Measurements from ENCODE around the gene TMEM190. TPM values are rescaled to one million over a fixed set of nuclear protein-coding genes. Genes with fewer than 3 reads are reported as not detected.

The TMEM190 gene
- total RNA-seq, 1 experiment from 2014 or later, result not detected

- Mint-ChIP-seq H3K27ac (ENCODE audit: unreplicated experiment) (peak overlapping the region; percentile 9), H3K9me3 (ENCODE audit: low read depth, unreplicated experiment) (no peaks in the 10 kb centered on the region), H3K36me3 (ENCODE audit: insufficient read depth, unreplicated experiment) (peaks cover 69% of the 10 kb centered on the region), H3K4me3 (ENCODE audit: low read depth, unreplicated experiment) (peak overlapping the region; percentile 91), H3K27me3 (ENCODE audit: unreplicated experiment) (no peaks in the 10 kb centered on the region), H3K4me1 (ENCODE audit: low read depth, unreplicated experiment) (peaks cover 29% of the 10 kb centered on the region)
- intact Hi-C loops (cut with micrococcal nuclease; ENCODE audit: unreplicated experiment), result loop anchor here (5.0 to 10.0 kb wide), 4 partner anchors 45 to 252 kb away; partner anchors contain the start of genes KMT5C and TNNT1
- CTCF ChIA-PET, result interaction anchor here (1.0 to 2.0 kb wide), 3 partner anchors 36 to 81 kb away, joined by 3 to 10 read pairs (median 7); partner anchors contain the start of gene KMT5C
- TSS peak; percentile 45 for BruUV-seq (replicated peaks)
- no peak for DNase-seq
- TF ChIP-seq, protein P1, sequence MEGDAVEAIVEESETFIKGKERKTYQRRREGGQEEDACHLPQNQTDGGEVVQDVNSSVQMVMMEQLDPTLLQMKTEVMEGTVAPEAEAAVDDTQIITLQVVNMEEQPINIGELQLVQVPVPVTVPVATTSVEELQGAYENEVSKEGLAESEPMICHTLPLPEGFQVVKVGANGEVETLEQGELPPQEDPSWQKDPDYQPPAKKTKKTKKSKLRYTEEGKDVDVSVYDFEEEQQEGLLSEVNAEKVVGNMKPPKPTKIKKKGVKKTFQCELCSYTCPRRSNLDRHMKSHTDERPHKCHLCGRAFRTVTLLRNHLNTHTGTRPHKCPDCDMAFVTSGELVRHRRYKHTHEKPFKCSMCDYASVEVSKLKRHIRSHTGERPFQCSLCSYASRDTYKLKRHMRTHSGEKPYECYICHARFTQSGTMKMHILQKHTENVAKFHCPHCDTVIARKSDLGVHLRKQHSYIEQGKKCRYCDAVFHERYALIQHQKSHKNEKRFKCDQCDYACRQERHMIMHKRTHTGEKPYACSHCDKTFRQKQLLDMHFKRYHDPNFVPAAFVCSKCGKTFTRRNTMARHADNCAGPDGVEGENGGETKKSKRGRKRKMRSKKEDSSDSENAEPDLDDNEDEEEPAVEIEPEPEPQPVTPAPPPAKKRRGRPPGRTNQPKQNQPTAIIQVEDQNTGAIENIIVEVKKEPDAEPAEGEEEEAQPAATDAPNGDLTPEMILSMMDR (IDR thresholded peaks at IDR 0.05; ENCODE audit: unreplicated experiment), result no peak
Observed at GRCh38 chr19:55382522-55383054, 6.0 kb downstream of the TMEM190 start.

DNA sequence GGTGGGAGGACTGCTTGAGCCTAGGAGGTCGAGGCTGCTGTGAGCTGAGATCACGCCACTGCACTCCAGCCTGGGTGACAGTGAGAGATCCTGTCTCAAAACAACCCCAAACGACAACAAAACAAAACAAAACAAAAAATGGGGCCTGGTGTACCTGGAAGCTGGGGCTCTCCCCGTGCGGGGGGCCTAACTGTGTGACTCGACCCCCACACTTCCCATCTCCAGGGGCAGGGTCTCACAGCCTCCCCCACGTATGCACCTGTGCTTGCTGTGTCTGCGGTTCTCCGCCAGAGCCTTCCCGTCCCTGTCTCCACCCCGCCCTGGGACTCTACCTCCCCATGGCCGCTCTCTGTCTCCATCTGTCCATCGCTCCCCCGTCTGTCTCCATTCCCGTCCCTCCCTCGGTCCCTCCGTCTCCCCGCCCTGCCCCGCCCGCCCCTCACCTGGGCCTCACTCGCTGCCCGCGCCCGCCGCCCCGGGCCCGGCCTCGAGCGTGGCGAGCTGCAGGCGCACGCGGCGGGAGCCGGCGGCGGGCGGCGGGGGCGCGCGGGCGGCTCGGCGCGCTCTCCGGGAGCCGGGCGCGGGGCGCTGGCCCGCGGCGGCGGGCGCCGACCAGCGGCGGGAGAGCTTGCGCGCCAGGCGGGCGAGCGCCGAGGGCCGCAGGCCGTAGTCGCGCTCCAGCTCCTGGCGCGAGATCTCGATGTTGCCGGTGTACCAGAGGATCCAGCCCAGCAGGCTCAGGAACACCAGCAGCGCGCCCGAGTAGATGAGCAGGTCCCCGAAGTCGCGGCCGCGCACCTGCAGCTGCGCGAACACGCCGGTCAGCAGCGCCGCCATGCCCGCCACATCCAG, 6.9 kb downstream of the TMEM190 start:
- H3K4me3 Mint-ChIP-seq (ENCODE audit: low read depth, unreplicated experiment), result peak overlapping the region; percentile 91
- H3K27me3 Mint-ChIP-seq (ENCODE audit: unreplicated experiment), result no peaks in the 10 kb centered on the region
- no TSS peak for BruUV-seq (replicated peaks)
- no peaks in the 10 kb centered on the region for H3K9me3 Mint-ChIP-seq (ENCODE audit: low read depth, unreplicated experiment)
- intact Hi-C loops (cut with micrococcal nuclease; ENCODE audit: unreplicated experiment), result loop anchor here (5.0 to 10.0 kb wide), 4 partner anchors 46 to 251 kb away; partner anchors contain the start of genes KMT5C and TNNT1
- H3K27ac Mint-ChIP-seq (ENCODE audit: unreplicated experiment), result peak overlapping the region; percentile 83
- peaks cover 35% of the 10 kb centered on the region for H3K4me1 Mint-ChIP-seq (ENCODE audit: low read depth, unreplicated experiment)
- DNase-seq, result peak; percentile 76
- peaks cover 78% of the 10 kb centered on the region for H3K36me3 Mint-ChIP-seq (ENCODE audit: insufficient read depth, unreplicated experiment)
- TF ChIP-seq, protein P1 (IDR thresholded peaks at IDR 0.05; ENCODE audit: unreplicated experiment), result no peak
- CTCF ChIA-PET, result interaction anchor here (0.6 to 2.0 kb wide), 14 partner anchors 31 to 242 kb away, joined by 3 to 10 read pairs (median 4); partner anchors contain the start of genes DNAAF3, HSPBP1, KMT5C and PPP6R1

DNA sequence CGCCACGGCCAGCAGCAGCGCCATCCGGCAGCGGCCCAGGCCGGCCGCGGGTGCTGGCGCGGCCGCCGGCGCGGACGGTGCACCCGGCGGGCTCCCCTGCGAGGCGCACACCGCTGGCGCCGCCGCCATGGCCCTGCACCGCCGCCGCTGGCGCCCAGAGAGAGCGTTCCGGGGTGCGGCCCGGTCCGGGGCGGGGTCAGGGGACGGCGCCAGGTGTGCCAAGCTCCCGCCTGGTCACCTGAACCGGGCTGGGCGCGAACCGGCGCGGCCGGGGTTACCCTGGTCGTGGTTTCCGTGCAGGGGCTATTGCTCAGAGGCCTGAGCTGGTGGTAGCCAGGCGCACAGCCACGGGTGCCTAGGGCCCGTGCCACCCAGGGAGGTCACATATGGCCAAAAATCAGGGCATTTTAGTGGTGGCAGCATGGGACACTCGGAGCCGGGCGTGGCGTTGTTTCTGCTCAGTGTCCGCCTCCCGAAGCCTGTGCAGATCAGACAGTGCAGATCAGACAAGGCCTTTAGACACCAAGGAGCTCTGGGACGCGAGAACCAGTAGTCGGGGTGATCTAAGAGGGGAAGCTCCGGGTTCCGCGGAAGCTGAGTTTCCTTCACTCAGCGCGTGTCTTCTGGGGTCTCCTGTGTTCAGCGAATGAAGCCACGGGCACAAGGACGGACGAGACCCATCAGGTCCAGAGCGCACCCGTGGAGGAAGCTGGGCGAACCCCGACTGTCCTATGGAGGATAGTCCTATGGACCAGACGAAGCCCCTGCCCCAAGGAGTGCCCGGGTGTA, 7.7 kb downstream of the TMEM190 start, which contains the start of gene TMEM238:
TMEM238 (minus strand) TSS at position 162 of the 789 bp plus-strand sequence; CDS start at position 129, 33 bp downstream.
- peak; percentile 83 for DNase-seq
- BruUV-seq (replicated peaks), result no TSS peak
- peaks cover 41% of the 10 kb centered on the region for H3K4me1 Mint-ChIP-seq (ENCODE audit: low read depth, unreplicated experiment)
- CTCF ChIA-PET, result interaction anchor here (0.5 to 2.0 kb wide), 14 partner anchors 16 to 270 kb away, joined by 3 to 10 read pairs (median 5); partner anchors contain the start of genes DNAAF3, HSPBP1, KMT5C and PPP6R1
- TF ChIP-seq, protein P1 (IDR thresholded peaks at IDR 0.05; ENCODE audit: unreplicated experiment), result no peak
- H3K27me3 Mint-ChIP-seq (ENCODE audit: unreplicated experiment), result no peaks in the 10 kb centered on the region
- peak within 1 kb of the TSS; percentile 97 for H3K27ac Mint-ChIP-seq (ENCODE audit: unreplicated experiment)
- peak within 1 kb of the TSS; percentile 91 for H3K4me3 Mint-ChIP-seq (ENCODE audit: low read depth, unreplicated experiment)
- intact Hi-C loops (cut with micrococcal nuclease; ENCODE audit: unreplicated experiment), result loop anchor here (5.0 to 10.0 kb wide), 4 partner anchors 47 to 250 kb away; partner anchors contain the start of genes KMT5C and TNNT1
- H3K9me3 Mint-ChIP-seq (ENCODE audit: low read depth, unreplicated experiment), result no peaks in the 10 kb centered on the region
- peaks cover 80% of the 10 kb centered on the region for H3K36me3 Mint-ChIP-seq (ENCODE audit: insufficient read depth, unreplicated experiment)

Measured in Calu3 (cell line).